GM12873 (cell line): ENCODE measurements around the gene RAB24.

Experiments used
- TF ChIP-seq, protein P1 (sequence below): IDR thresholded peaks from 2 replicates; pipeline ENCODE4 v1.5.1; 2012; ENCODE audit warnings: low read depth, mild to moderate bottlenecking, moderate library complexity, low read length, control low read depth; ENCODE audit not compliant: insufficient read depth; ENCODE audit errors: missing control alignments

RAB24 gene

DNA sequence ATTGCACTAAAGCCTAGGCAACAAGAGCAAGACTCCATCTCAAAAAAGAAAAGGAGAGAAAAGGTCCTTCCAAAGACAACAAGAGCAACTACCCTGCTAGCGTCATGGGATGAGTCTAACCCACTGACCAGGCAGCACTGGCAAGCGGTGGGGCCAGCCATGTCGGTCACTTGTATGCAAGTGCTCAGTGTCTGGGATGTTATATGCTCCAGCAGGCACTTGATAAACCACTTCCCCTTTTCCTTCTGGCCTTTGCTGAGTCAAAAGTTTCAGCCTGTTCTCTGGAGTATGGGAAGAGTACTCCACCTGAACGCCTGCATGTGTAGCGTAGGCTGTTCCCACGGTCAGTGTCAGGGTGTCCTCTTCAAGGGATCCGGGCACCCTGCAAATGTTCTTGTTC, 17.4 kb upstream of the RAB24 start:
- TF ChIP-seq, protein P1, sequence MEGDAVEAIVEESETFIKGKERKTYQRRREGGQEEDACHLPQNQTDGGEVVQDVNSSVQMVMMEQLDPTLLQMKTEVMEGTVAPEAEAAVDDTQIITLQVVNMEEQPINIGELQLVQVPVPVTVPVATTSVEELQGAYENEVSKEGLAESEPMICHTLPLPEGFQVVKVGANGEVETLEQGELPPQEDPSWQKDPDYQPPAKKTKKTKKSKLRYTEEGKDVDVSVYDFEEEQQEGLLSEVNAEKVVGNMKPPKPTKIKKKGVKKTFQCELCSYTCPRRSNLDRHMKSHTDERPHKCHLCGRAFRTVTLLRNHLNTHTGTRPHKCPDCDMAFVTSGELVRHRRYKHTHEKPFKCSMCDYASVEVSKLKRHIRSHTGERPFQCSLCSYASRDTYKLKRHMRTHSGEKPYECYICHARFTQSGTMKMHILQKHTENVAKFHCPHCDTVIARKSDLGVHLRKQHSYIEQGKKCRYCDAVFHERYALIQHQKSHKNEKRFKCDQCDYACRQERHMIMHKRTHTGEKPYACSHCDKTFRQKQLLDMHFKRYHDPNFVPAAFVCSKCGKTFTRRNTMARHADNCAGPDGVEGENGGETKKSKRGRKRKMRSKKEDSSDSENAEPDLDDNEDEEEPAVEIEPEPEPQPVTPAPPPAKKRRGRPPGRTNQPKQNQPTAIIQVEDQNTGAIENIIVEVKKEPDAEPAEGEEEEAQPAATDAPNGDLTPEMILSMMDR, result no peak

DNA sequence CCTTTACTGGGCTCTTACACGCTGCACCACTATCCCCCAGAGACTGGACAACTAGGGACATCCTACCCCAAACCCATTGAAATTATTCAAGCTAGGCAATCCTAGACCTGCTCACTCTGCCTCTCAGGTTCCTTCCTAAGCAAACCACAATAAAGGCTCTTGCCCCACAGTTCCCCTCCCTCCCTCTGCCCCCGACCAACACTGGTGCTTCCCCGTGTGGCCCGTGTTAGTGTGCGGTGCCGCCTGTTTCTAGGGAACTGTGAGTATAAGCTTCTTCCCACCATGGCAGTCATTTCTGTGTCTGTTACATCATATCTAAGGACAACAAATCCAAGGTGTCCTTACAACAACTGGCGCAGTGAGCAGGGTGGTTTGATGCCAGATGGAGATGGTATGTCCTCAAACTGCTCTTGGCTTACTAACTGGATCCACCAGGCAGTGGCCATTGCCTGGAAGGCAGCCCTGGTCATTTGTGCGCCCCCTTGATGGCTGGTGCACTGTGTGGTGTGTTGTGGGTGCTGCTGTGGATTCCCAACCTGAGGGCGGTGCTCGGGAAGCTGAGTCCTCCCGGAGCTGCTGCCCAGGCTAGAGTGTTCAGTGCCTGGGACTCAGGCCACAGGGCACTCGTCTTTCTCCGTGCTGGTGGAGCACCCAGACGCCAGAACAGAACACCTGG, 16.5 kb upstream of the RAB24 start:
- TF ChIP-seq, protein P1, result no peak

DNA sequence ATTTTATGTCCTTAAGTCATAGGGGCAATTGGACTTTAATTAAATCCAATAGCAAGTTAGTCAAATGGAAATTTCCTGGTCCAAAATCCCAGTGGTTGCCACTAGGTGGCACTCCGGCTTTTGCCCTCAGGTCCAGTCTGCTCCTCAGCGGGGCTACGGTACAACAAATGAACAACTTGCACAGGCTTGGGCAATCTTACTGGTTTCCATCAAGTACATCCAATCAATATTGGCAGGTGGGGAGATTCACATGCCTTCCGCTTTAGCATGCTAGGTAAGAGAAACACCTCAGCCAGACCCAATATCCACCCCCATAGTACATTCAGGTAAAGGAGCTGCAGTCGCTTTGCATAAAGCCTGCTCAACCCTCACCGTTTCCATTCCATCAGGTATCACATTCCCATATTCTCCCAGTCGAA, 14.4 kb upstream of the RAB24 start:
- TF ChIP-seq, protein P1, result peak; percentile 87

DNA sequence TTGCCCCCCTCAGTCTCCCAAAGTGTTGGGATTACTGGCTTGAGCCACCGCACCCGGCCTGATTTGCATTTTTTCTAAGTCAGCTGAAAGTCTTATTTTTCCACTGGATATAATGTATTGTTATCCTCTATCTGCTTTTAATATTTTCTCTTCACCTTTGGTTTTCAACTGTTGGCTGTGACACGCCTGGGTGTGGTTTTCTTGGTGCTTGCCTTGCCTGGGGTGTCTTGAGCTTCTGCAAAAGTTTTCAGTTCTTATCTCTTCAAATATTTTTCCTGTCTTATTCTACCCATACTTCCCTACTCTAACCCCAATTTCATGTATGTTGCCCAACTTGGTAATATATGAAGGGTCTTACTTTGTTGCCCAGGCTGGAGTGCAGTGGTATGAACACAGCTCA, 12.5 kb upstream of the RAB24 start:
- TF ChIP-seq, protein P1, result no peak

DNA sequence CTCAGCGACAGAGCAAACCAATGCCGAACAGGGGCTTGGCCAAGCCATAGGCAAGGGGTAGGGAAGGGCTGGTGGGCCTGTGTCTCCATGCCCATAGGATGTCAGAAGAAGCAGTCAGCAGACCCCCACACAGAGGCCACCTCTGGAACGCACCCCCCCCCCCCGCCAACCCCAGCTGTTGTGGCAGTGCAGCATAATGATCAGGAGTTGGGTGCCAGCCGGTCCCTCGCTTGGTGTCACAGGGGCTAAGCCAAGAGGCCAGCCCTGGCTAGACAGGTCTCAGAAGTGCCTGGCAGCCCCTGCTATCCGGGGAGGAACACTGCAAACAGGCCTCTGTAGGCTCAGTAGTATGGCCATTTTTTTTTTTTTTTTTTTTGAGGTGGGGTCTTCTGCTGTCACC, 11.9 kb upstream of the RAB24 start:
- TF ChIP-seq, protein P1, result no peak

DNA sequence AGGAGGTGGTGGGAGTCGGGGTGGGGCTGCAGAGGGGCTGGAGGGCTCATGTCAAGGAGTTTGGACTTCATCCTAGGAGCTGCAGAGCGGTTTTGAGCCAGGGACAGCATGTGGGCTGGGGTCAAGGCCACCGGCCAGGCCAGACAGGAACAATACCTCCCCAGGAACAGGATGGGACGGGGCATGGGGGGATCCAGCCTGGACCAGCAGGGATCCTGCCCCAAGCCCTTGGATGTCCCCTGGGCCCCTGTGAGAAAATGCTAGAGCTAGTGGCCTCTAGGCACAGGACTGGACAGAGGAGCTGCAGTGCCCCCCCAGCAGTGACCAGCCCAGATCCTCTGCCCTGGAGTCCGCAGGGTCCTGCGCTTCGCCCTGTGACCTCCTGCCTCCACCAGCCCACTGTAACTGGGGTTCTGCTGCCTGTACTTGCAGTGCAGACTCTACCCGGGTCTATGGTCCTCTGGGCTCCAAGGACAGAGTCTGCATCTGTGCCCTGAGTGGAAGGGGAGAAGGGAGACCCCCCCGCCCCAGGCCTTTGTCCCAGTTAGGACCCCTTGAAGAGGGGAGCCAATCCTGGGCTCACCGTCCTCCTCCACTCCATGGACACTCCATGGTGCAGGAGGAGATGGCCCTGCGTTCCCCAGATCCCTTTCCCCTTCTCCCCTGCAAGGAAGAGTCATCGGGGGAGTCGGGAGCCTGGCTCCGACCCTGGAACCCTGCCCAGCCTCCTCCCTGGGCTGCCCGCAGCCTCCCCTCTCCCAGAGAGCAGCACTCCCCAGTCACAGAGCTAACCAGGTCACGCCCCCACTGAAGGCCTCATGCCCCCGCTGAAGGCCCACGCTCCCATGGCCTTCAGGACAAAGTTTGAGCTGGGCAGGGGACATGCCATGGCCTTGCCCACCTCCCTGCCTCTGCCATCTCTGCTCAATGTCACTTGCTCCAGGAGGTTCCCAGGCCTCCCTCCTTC, 11.1 kb upstream of the RAB24 start:
- TF ChIP-seq, protein P1, result no peak

DNA sequence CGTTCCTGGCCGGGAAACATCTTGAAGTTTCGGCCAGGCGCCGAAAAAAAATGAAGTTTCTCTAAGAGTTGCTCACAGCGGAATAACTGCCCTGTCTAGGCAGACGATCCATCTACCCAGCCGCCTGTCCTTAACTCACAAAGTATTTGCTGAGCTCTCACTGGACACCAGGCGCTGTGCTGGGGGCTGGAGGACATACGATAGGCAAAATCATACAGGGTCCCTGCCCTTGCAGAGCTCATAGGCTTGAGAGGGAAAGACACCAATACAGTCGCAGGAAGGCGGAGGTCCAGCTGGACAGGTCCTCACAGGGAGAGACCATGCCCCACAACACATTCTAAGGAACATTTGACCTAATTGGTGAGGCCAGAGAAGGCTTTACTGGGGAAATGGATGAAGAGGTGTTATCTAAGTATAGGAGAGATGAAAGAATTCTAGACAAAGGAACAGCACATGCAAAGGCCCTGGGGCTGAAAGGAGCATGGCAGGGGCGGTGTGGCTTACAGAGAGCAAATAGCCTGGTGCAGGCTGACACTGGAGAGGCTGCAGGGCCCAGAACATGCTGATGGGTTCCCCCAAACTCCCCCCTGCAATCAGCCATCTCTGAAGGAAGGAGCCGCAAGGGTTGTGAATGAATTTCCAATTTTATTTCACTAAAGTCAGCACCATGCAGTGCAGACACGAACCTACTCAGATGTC, 10.2 kb upstream of the RAB24 start:
- TF ChIP-seq, protein P1, result no peak
